Cardiac fibroblast (primary cell): ENCODE measurements around the gene MAGI2.

Experiments
- DNase-seq, 2 donors: peaks; one replicate each; pipeline versions ENCODE4 v3.0.0 to v3.0.0-alpha.2; 2010; ENCODE audit warnings: low read depth in 2 of 2
- H3K4me3 ChIP-seq, 2 donors: replicated peaks in 1 of 2; 1 replicate in 1 of 2; 2 replicates in 1 of 2; pipeline ENCODE4 v1.5.1; 2011; ENCODE audit warnings: low read depth in 2 of 2, low read length in 2 of 2, mild to moderate bottlenecking in 2 of 2, moderate library complexity in 1 of 2
- CTCF ChIP-seq: IDR thresholded peaks from one replicate; pipeline ENCODE4 v1.5.1; 2011; ENCODE audit warnings: low read depth, mild to moderate bottlenecking, low read length, inconsistent platforms

Gene MAGI2

GRCh38 chr7:79124331-79124730 lies 329.1 kb downstream of the MAGI2 start:
- H3K4me3 ChIP-seq, result no peak overlapping the region
- no peak for TF ChIP-seq CTCF
- DNase-seq, result no peak

GRCh38 chr7:79118143-79118542 lies 335.3 kb downstream of the MAGI2 start:
- TF ChIP-seq CTCF, result no peak
- DNase-seq, result no peak
- no peak overlapping the region for H3K4me3 ChIP-seq

- no peak overlapping the region for H3K4me3 ChIP-seq
- peak in 1 of 2 donors; percentile 62 for DNase-seq
These were observed 357.1 kb downstream of the MAGI2 start for GRCh38 chr7:79096361-79096805.

GRCh38 chr7:79093421-79093820 lies 360.0 kb downstream of the MAGI2 start:
- DNase-seq, result no peak
- no peak for TF ChIP-seq CTCF
- no peak overlapping the region for H3K4me3 ChIP-seq

More at GRCh38 chr7:79096361-79096805, 357.1 kb downstream of the MAGI2 start:
- TF ChIP-seq CTCF, result no peak

GRCh38 chr7:79091661-79092060 lies 361.8 kb downstream of the MAGI2 start:
- DNase-seq, result peak; percentile 17 to 60
- TF ChIP-seq CTCF, result no peak
- no peak overlapping the region for H3K4me3 ChIP-seq

GRCh38 chr7:79091011-79091410 lies 362.5 kb downstream of the MAGI2 start:
- peak in 1 of 2 donors; percentile 4 for DNase-seq
- H3K4me3 ChIP-seq, result no peak overlapping the region
- TF ChIP-seq CTCF, result no peak

- no peak for TF ChIP-seq CTCF
- H3K4me3 ChIP-seq, result no peak overlapping the region
- DNase-seq, result peak; percentile 10 to 26
These were observed 362.9 kb downstream of the MAGI2 start for GRCh38 chr7:79090543-79090942.
